OCI-LY1 (cell line): ENCODE measurements around the gene B4GALT2.

Source experiments
- H2AFZ ChIP-seq: fragments of 200-600 bp; sonication (generic), shearing (Covaris generic); 2 replicates; pipeline ENCODE4 v1.6.0; 2014; ENCODE audit warnings: antibody characterized with exemption, mild to moderate bottlenecking, low read length
- H3F3A ChIP-seq: fragments of 200-600 bp; sonication (generic), shearing (Covaris generic); 2 replicates; pipeline ENCODE4 v1.6.0; 2014; ENCODE audit warnings: mild to moderate bottlenecking, antibody characterized with exemption, low read length, moderate library complexity; ENCODE audit not compliant: insufficient read depth
- H3K27ac ChIP-seq: fragments of 200-600 bp; sonication (generic); 2 replicates; pipeline ENCODE4 v1.5.1; 2014; ENCODE audit warnings: low read length, mixed run types, mild to moderate bottlenecking, low read depth; ENCODE audit not compliant: poor library complexity, severe bottlenecking
- H3K27me3 ChIP-seq: fragments of 200-600 bp; sonication (generic); 2 replicates; pipeline ENCODE4 v1.6.0; 2014; ENCODE audit warnings: antibody characterized with exemption, mild to moderate bottlenecking, low read length, moderate library complexity; ENCODE audit not compliant: insufficient read depth
- H3K36me3 ChIP-seq: fragments of 200-600 bp; sonication (generic); 2 replicates; pipeline ENCODE4 v1.6.1; 2014; ENCODE audit warnings: mild to moderate bottlenecking, antibody characterized with exemption, low read length, moderate library complexity, mixed read lengths; ENCODE audit not compliant: insufficient read depth
- H3K4me1 ChIP-seq: fragments of 200-600 bp; sonication (generic); 2 replicates; pipeline ENCODE4 v1.5.1; 2014; ENCODE audit warnings: mild to moderate bottlenecking, low read length, moderate library complexity; ENCODE audit not compliant: insufficient read depth, severe bottlenecking
- H3K4me2 ChIP-seq: fragments of 200-600 bp; sonication (generic), shearing (Covaris generic); 2 replicates; pipeline ENCODE4 v1.6.1; 2014; ENCODE audit warnings: low read length
- H3K4me3 ChIP-seq: fragments of 200-600 bp; sonication (generic); 2 replicates; pipeline ENCODE4 v1.5.1; 2014; ENCODE audit warnings: low read length, low read depth, mild to moderate bottlenecking, mixed read lengths; ENCODE audit not compliant: poor library complexity, severe bottlenecking
- H3K79me2 ChIP-seq: fragments of 200-600 bp; shearing (Covaris generic); 2 replicates; pipeline ENCODE4 v1.6.1; 2016; ENCODE audit warnings: mixed run types, low read length, mixed read lengths; ENCODE audit not compliant: insufficient read depth
- H3K9ac ChIP-seq: fragments of 200-600 bp; sonication (generic), shearing (Covaris generic); 2 replicates; pipeline ENCODE4 v1.6.1; 2014; ENCODE audit warnings: mild to moderate bottlenecking, low read length, mixed read lengths
- H3K9me2 ChIP-seq: fragments of 200-600 bp; sonication (generic), shearing (Covaris generic); 2 replicates; pipeline ENCODE4 v1.6.1; 2014; ENCODE audit warnings: low read depth, mild to moderate bottlenecking, low read length, mixed read lengths
- H3K9me3 ChIP-seq: fragments of 200-600 bp; shearing (Covaris generic); 2 replicates; pipeline ENCODE4 v1.6.1; 2014; ENCODE audit warnings: low read length, mixed read lengths
- H4K20me1 ChIP-seq: fragments of 200-600 bp; sonication (generic), shearing (Covaris generic); 2 replicates; pipeline ENCODE4 v1.6.0; 2016; ENCODE audit warnings: mild to moderate bottlenecking, low read length; ENCODE audit not compliant: insufficient read depth
- CTCF ChIP-seq: fragments of 200-600 bp; sonication (generic), shearing (Covaris generic); IDR thresholded peaks from 2 replicates; pipeline ENCODE4 v1.5.1; 2017; ENCODE audit warnings: mild to moderate bottlenecking, antibody characterized with exemption, low read length, moderate library complexity, mixed read lengths
- EZH2 ChIP-seq: fragments of 200-600 bp; sonication (generic), shearing (Covaris generic); IDR thresholded peaks from 2 replicates; pipeline ENCODE4 v1.8.0; 2017; ENCODE audit warnings: borderline replicate concordance, mixed run types, mild to moderate bottlenecking, antibody characterized with exemption, low read length, moderate library complexity, mixed read lengths

Gene B4GALT2

GRCh38 chr1:43938892-43939587 lies 40.0 kb upstream of the B4GALT2 start:
- Histone ChIP-seq H3K4me1 (peaks cover 14% of the 10 kb centered on the region), H3K9me2 (no peaks in the 10 kb centered on the region), H3K4me2 (no peak overlapping the region), H3K27ac (no peak overlapping the region), H3K9ac (no peak overlapping the region), H3K27me3 (no peaks in the 10 kb centered on the region), H3F3A (no peaks in the 10 kb centered on the region), H3K4me3 (no peak overlapping the region), H3K79me2 (no peaks in the 10 kb centered on the region), H2AFZ (no peak overlapping the region), H4K20me1 (no peaks in the 10 kb centered on the region), H3K36me3 (no peaks in the 10 kb centered on the region; the same call in 1 of the 2 replicates), H3K9me3 (no peaks in the 10 kb centered on the region)
- TF ChIP-seq EZH2 (no peak), CTCF (no peak)

- Histone ChIP-seq H3K79me2 (no peaks in the 10 kb centered on the region), H3K9me2 (no peaks in the 10 kb centered on the region), H3K27me3 (no peaks in the 10 kb centered on the region), H3K4me2 (no peak overlapping the region), H3K27ac (no peak overlapping the region), H3K4me1 (peaks cover 17% of the 10 kb centered on the region), H3K36me3 (no peaks in the 10 kb centered on the region; the same call in 1 of the 2 replicates), H3K9me3 (no peaks in the 10 kb centered on the region), H3K4me3 (no peak overlapping the region), H4K20me1 (no peaks in the 10 kb centered on the region), H3K9ac (no peak overlapping the region), H2AFZ (no peak overlapping the region), H3F3A (no peaks in the 10 kb centered on the region)
- TF ChIP-seq EZH2, result no peak
- TF ChIP-seq CTCF, result no peak
Measured at GRCh38 chr1:43942411-43942810, 36.6 kb upstream of the B4GALT2 start.

- no peak overlapping the region for H3K27ac ChIP-seq
- H2AFZ ChIP-seq, result no peak overlapping the region
- H3K9me2 ChIP-seq, result no peaks in the 10 kb centered on the region
- H3K27me3 ChIP-seq, result no peaks in the 10 kb centered on the region
- H3F3A ChIP-seq, result no peaks in the 10 kb centered on the region
- H3K9me3 ChIP-seq, result no peaks in the 10 kb centered on the region
- H3K36me3 ChIP-seq, result 0 out of 2 replicates have a peak, but pooled peaks cover 3% of the 10 kb centered on the region
- peaks cover 31% of the 10 kb centered on the region for H3K4me1 ChIP-seq
- H3K4me3 ChIP-seq, result no peak overlapping the region
- no peak overlapping the region for H3K9ac ChIP-seq
- no peaks in the 10 kb centered on the region for H4K20me1 ChIP-seq
- no peak for TF ChIP-seq EZH2
- no peak for TF ChIP-seq CTCF
- H3K79me2 ChIP-seq, result no peaks in the 10 kb centered on the region
- peak overlapping the region; percentile 14; the same call in 1 of the 2 replicates for H3K4me2 ChIP-seq
Measured at GRCh38 chr1:43944860-43945259, 34.1 kb upstream of the B4GALT2 start.
